ENCODE measurements around the gene OR51I1.

DNA sequence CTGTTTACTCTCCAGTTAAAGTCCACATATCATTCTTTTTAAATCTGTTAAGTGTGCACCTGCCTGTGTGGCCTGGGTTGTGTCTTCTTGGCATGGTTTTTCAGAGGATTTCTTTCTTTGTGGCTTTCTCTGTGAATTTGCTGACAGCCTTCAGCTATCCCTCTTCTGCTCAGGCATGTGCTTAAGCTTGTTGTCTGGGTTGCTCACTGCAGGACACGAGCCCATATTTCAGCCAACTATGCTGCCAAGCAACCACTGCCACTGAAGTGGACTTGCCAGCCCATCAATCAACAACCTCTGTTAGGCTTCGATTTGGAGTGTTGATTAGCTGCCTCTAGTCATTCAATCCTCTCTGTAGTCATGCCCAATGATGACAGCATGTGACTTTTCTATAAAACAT, 26.2 kb upstream of the OR51I1 start:
- TF ChIP-seq POLR2AphosphoS5 (IDR thresholded peaks at IDR 0.05; ENCODE audit: low read depth, low read length), result no peak
- no peak for TF ChIP-seq POLR2A (IDR thresholded peaks at IDR 0.05; ENCODE audit: borderline replicate concordance, extremely low read depth, insufficient read depth, insufficient read length)
- no peak for TF ChIP-seq RAD21 (IDR thresholded peaks at IDR 0.05; ENCODE audit: low read depth)
- no peak for TF ChIP-seq ZNF274 (IDR thresholded peaks at IDR 0.05; ENCODE audit: low read depth, low read length)
- TF ChIP-seq ZFX (IDR thresholded peaks at IDR 0.05), result no peak
- TF ChIP-seq, protein P1, sequence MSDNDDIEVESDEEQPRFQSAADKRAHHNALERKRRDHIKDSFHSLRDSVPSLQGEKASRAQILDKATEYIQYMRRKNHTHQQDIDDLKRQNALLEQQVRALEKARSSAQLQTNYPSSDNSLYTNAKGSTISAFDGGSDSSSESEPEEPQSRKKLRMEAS (IDR thresholded peaks at IDR 0.05), result no peak
- TF ChIP-seq, protein P2, sequence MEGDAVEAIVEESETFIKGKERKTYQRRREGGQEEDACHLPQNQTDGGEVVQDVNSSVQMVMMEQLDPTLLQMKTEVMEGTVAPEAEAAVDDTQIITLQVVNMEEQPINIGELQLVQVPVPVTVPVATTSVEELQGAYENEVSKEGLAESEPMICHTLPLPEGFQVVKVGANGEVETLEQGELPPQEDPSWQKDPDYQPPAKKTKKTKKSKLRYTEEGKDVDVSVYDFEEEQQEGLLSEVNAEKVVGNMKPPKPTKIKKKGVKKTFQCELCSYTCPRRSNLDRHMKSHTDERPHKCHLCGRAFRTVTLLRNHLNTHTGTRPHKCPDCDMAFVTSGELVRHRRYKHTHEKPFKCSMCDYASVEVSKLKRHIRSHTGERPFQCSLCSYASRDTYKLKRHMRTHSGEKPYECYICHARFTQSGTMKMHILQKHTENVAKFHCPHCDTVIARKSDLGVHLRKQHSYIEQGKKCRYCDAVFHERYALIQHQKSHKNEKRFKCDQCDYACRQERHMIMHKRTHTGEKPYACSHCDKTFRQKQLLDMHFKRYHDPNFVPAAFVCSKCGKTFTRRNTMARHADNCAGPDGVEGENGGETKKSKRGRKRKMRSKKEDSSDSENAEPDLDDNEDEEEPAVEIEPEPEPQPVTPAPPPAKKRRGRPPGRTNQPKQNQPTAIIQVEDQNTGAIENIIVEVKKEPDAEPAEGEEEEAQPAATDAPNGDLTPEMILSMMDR (IDR thresholded peaks at IDR 0.05 in 2 of 3, conservative IDR thresholded peaks at IDR 0.05 in 1 of 3; ENCODE audit: borderline replicate concordance in 1 of 3, insufficient read depth in 1 of 3, low read depth in 2 of 3, low read length in 2 of 3), result no peak
- no peak for TF ChIP-seq EZH2 (IDR thresholded peaks at IDR 0.05)
- TF ChIP-seq, protein P3, sequence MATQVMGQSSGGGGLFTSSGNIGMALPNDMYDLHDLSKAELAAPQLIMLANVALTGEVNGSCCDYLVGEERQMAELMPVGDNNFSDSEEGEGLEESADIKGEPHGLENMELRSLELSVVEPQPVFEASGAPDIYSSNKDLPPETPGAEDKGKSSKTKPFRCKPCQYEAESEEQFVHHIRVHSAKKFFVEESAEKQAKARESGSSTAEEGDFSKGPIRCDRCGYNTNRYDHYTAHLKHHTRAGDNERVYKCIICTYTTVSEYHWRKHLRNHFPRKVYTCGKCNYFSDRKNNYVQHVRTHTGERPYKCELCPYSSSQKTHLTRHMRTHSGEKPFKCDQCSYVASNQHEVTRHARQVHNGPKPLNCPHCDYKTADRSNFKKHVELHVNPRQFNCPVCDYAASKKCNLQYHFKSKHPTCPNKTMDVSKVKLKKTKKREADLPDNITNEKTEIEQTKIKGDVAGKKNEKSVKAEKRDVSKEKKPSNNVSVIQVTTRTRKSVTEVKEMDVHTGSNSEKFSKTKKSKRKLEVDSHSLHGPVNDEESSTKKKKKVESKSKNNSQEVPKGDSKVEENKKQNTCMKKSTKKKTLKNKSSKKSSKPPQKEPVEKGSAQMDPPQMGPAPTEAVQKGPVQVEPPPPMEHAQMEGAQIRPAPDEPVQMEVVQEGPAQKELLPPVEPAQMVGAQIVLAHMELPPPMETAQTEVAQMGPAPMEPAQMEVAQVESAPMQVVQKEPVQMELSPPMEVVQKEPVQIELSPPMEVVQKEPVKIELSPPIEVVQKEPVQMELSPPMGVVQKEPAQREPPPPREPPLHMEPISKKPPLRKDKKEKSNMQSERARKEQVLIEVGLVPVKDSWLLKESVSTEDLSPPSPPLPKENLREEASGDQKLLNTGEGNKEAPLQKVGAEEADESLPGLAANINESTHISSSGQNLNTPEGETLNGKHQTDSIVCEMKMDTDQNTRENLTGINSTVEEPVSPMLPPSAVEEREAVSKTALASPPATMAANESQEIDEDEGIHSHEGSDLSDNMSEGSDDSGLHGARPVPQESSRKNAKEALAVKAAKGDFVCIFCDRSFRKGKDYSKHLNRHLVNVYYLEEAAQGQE (IDR thresholded peaks at IDR 0.05; ENCODE audit: low read depth), result no peak
- TF ChIP-seq, protein P4, sequence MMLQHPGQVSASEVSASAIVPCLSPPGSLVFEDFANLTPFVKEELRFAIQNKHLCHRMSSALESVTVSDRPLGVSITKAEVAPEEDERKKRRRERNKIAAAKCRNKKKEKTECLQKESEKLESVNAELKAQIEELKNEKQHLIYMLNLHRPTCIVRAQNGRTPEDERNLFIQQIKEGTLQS (IDR thresholded peaks at IDR 0.05), result no peak
- TF ChIP-seq SIN3A (IDR thresholded peaks at IDR 0.05; ENCODE audit: low read depth), result no peak
- no peak for TF ChIP-seq EZH2phosphoT487 (IDR thresholded peaks at IDR 0.05; ENCODE audit: borderline replicate concordance)
- no peak for TF ChIP-seq JUND (IDR thresholded peaks at IDR 0.05)

Measured in HCT116 (cell line).